T-cell (primary cell): ENCODE measurements around the gene KIF3A. TPM values are rescaled to one million over a fixed set of nuclear protein-coding genes. Genes with fewer than 3 reads are reported as not detected.

Experiments
- ATAC-seq, 4 experiments: fragments of 200-7000 bp in 3 of 4; fragments of 150-1000 bp in 1 of 4; cut with Tn5 transposase; replicated peaks in 1 of 4; 1 replicate in 3 of 4; 2 replicates in 1 of 4; pipeline ENCODE4 v1.10.0; 2021; ENCODE audit warnings: moderate library complexity in 3 of 4, mild to moderate bottlenecking in 2 of 4, moderate number of reproducible peaks in 1 of 4
- CTCF ChIA-PET, 2 donors: fragments of 300-600 bp; sonication (Branson Sonifier 250); formaldehyde crosslinking; loops; one replicate each; lab custom pipeline; 2022; ENCODE audit warnings: antibody characterized with exemption in 2 of 2; lab: Charles Lee
- POLR2A ChIA-PET, 2 donors: fragments of 300-600 bp; sonication (Branson Sonifier 250); formaldehyde crosslinking; loops; one replicate each; lab custom pipeline; 2022; ENCODE audit warnings: antibody characterized with exemption in 2 of 2; lab: Charles Lee
- DNase-seq, 35 experiments: peaks; one replicate each; pipeline versions ENCODE4 v3.0.0 to v3.0.0-alpha.2; 2013 to 2023
- H3K27ac ChIP-seq: one replicate; pipeline ENCODE4 v1.5.1; 2013; ENCODE audit warnings: low read length
- H3K27me3 ChIP-seq, 2 experiments: replicated peaks in 1 of 2; 1 replicate in 1 of 2; 2 replicates in 1 of 2; pipeline versions ENCODE4 v1.6.1 to v1.7.0; 2013; ENCODE audit warnings: low read length in 1 of 2, mixed read lengths in 1 of 2; ENCODE audit not compliant: control insufficient read depth in 2 of 2, insufficient read depth in 2 of 2; ENCODE audit errors: extremely low read depth in 1 of 2
- H3K36me3 ChIP-seq, 2 donors: 1 replicate in 1 of 2; 2 replicates in 1 of 2; pipeline versions ENCODE4 v1.6.1 to v1.7.0; 2013; ENCODE audit warnings: low read length in 1 of 2; ENCODE audit not compliant: control insufficient read depth in 2 of 2, insufficient read depth in 1 of 2; ENCODE audit errors: extremely low read depth in 1 of 2
- H3K4me1 ChIP-seq, 2 experiments: 1 replicate in 1 of 2; 2 replicates in 1 of 2; pipeline versions ENCODE4 v1.6.1 to v1.7.0; 2013; ENCODE audit warnings: low read length in 2 of 2, mixed read lengths in 1 of 2; ENCODE audit not compliant: insufficient read depth in 2 of 2, control insufficient read depth in 1 of 2; ENCODE audit errors: extremely low read depth in 1 of 2
- H3K4me3 ChIP-seq, 2 donors: 1 replicate in 1 of 2; 2 replicates in 1 of 2; pipeline versions ENCODE4 v1.5.1 to v1.7.0; 2013; ENCODE audit warnings: mild to moderate bottlenecking in 2 of 2, low read length in 1 of 2, moderate library complexity in 1 of 2; ENCODE audit not compliant: control insufficient read depth in 1 of 2; ENCODE audit errors: extremely low read depth in 1 of 2
- H3K9me3 ChIP-seq: 2 replicates; pipeline ENCODE4 v1.7.0; 2013
- H3K27ac Mint-ChIP-seq, 2 donors: one replicate each; pipeline ENCODE4 v1.8.0; 2020 to 2021; ENCODE audit warnings: mild to moderate bottlenecking in 2 of 2, mixed read lengths in 2 of 2
- H3K27me3 Mint-ChIP-seq, 2 donors: one replicate each; pipeline ENCODE4 v1.8.0; 2021 to 2022; ENCODE audit warnings: mixed read lengths in 2 of 2
- H3K36me3 Mint-ChIP-seq: one replicate; pipeline ENCODE4 v1.8.0; 2021; ENCODE audit warnings: mixed read lengths
- H3K4me1 Mint-ChIP-seq, 3 donors: one replicate each; pipeline ENCODE4 v1.8.0; 2020 to 2022; ENCODE audit warnings: mixed read lengths in 3 of 3, mild to moderate bottlenecking in 1 of 3
- H3K4me3 Mint-ChIP-seq, 3 donors: one replicate each; pipeline ENCODE4 v1.8.0; 2020 to 2022; ENCODE audit warnings: mild to moderate bottlenecking in 3 of 3, mixed read lengths in 3 of 3, moderate library complexity in 3 of 3
- H3K9me3 Mint-ChIP-seq, 3 donors: one replicate each; pipeline ENCODE4 v1.8.0; 2020 to 2022; ENCODE audit warnings: mixed read lengths in 3 of 3
- WGBS: methylation state at CpG from one replicate; pipeline ENCODE4 v1.1.5; 2013; ENCODE audit warnings: missing lambda C conversion rate; ENCODE audit not compliant: insufficient coverage; 5-methylcytosine and 5-hydroxymethylcytosine counted together
- total RNA-seq, 35 experiments: library from RNA in 6 of 35; stranded (reverse) in 6 of 35; fragments of 120-200 nt in 1 of 35; gene quantifications; one replicate each; pipeline versions ENCODE4 v1.2.1 to v1.2.4 and lab custom pipeline; 2013 to 2026

The KIF3A gene
- total RNA-seq, 5 donors from 2014 or later (not counting 1 experiment from before 2014, with no cell fraction given), result 13.8 to 15.9 (median 15.2) TPM

GRCh38 chr5:132772291-132773070, 35.1 kb upstream of the KIF3A start:
- Mint-ChIP-seq H3K27me3 (no peaks in the 10 kb centered on the region), H3K36me3 (no peaks in the 10 kb centered on the region), H3K9me3 (no peaks in the 10 kb centered on the region), H3K4me3 (no peak overlapping the region), H3K4me1 (peaks cover 0 to 12% (median 6%) of the 10 kb centered on the region in 3 donors), H3K27ac (no peak overlapping the region)
- ChIA-PET CTCF (no interaction called here), POLR2A (no interaction called here)
- Histone ChIP-seq H3K27me3 (peaks cover 0 to 11% of the 10 kb centered on the region in 2 experiments), H3K27ac (no peak overlapping the region), H3K4me3 (no peak overlapping the region), H3K36me3 (no peaks in the 10 kb centered on the region), H3K9me3 (no peaks in the 10 kb centered on the region), H3K4me1 (peaks cover 0 to 10% of the 10 kb centered on the region in 2 experiments)
- no peak for ATAC-seq
- WGBS, result 92% methylated on average over 3 of the region's 8 CpGs
- peak in 1 of 35 experiments; percentile 4 for DNase-seq

- Mint-ChIP-seq H3K4me1 (peaks cover 0 to 12% (median 6%) of the 10 kb centered on the region in 3 donors), H3K9me3 (no peaks in the 10 kb centered on the region), H3K27ac (no peak overlapping the region), H3K36me3 (no peaks in the 10 kb centered on the region), H3K27me3 (no peaks in the 10 kb centered on the region), H3K4me3 (no peak overlapping the region)
- H3K4me3 ChIP-seq, result no peak overlapping the region
- peak in 1 of 35 experiments; percentile 5 for DNase-seq
- H3K27me3 ChIP-seq, result peaks cover 0 to 7% of the 10 kb centered on the region in 2 experiments
- H3K4me1 ChIP-seq, result peaks cover 0 to 6% of the 10 kb centered on the region in 2 experiments
- H3K9me3 ChIP-seq, result no peaks in the 10 kb centered on the region
- no peak overlapping the region for H3K27ac ChIP-seq
- ATAC-seq, result no peak
- POLR2A ChIA-PET, result no interaction called here
- CTCF ChIA-PET, result no interaction called here
- H3K36me3 ChIP-seq, result no peaks in the 10 kb centered on the region
- 90% methylated on average over 4 of the region's 8 CpGs for WGBS
These were observed 34.2 kb upstream of the KIF3A start for GRCh38 chr5:132771503-132771998.

- Mint-ChIP-seq H3K4me1 (peaks cover 0 to 4% (median 3%) of the 10 kb centered on the region in 3 donors), H3K9me3 (no peaks in the 10 kb centered on the region), H3K27ac (no peak overlapping the region), H3K27me3 (no peaks in the 10 kb centered on the region), H3K36me3 (no peaks in the 10 kb centered on the region), H3K4me3 (no peak overlapping the region)
- no peaks in the 10 kb centered on the region for H3K4me1 ChIP-seq
- H3K27ac ChIP-seq, result no peak overlapping the region
- DNase-seq (peak in 1 of 35 experiments; percentile 4), ATAC-seq (no peak)
- no peak overlapping the region for H3K4me3 ChIP-seq
- H3K27me3 ChIP-seq, result no peaks in the 10 kb centered on the region
- 90% methylated on average over 6 of the region's 8 CpGs for WGBS
- POLR2A ChIA-PET, result no interaction called here
- CTCF ChIA-PET, result no interaction called here
- no peaks in the 10 kb centered on the region for H3K9me3 ChIP-seq
- H3K36me3 ChIP-seq, result no peaks in the 10 kb centered on the region
These were observed 33.3 kb upstream of the KIF3A start for GRCh38 chr5:132770476-132771159.

GRCh38 chr5:132768485-132768868, 31.1 kb upstream of the KIF3A start:
- WGBS, result 96% methylated on average over 3 of the region's 3 CpGs
- Histone ChIP-seq H3K4me3 (no peak overlapping the region), H3K4me1 (no peaks in the 10 kb centered on the region), H3K27me3 (no peaks in the 10 kb centered on the region), H3K9me3 (no peaks in the 10 kb centered on the region), H3K36me3 (no peaks in the 10 kb centered on the region), H3K27ac (no peak overlapping the region)
- no peaks in the 10 kb centered on the region for H3K9me3 Mint-ChIP-seq
- H3K4me3 Mint-ChIP-seq, result no peak overlapping the region
- H3K36me3 Mint-ChIP-seq, result no peaks in the 10 kb centered on the region
- H3K27me3 Mint-ChIP-seq, result no peaks in the 10 kb centered on the region
- ChIA-PET POLR2A (no interaction called here), CTCF (no interaction called here)
- ATAC-seq (no peak), DNase-seq (no peak)
- H3K4me1 Mint-ChIP-seq, result no peaks in the 10 kb centered on the region
- H3K27ac Mint-ChIP-seq, result no peak overlapping the region

GRCh38 chr5:132767150-132767549, 29.8 kb upstream of the KIF3A start:
- 76% methylated on average over 2 of the region's 2 CpGs for WGBS
- H3K27ac Mint-ChIP-seq, result no peak overlapping the region
- CTCF ChIA-PET, result interaction anchor here in 1 of 2 donors (0.6 kb wide), 1 partner anchor 318 kb away, joined by 3 read pairs; no protein-coding TSS in a partner anchor

GRCh38 chr5:132766806-132767055, 29.4 kb upstream of the KIF3A start:
- 86% methylated on average over 1 of the region's 1 CpG for WGBS
- Mint-ChIP-seq H3K27ac (no peak overlapping the region), H3K27me3 (no peaks in the 10 kb centered on the region), H3K9me3 (no peaks in the 10 kb centered on the region), H3K4me1 (no peaks in the 10 kb centered on the region), H3K4me3 (no peak overlapping the region), H3K36me3 (peaks cover 4% of the 10 kb centered on the region)
- H3K36me3 ChIP-seq, result no peaks in the 10 kb centered on the region
- ChIA-PET CTCF (interaction anchor here in 1 of 2 donors (0.6 kb wide), 1 partner anchor 317 kb away, joined by 3 read pairs; no protein-coding TSS in a partner anchor), POLR2A (no interaction called here)
- no peak overlapping the region for H3K27ac ChIP-seq
- H3K9me3 ChIP-seq, result no peaks in the 10 kb centered on the region
- H3K27me3 ChIP-seq, result no peaks in the 10 kb centered on the region
- no peaks in the 10 kb centered on the region for H3K4me1 ChIP-seq
- DNase-seq, result no peak
- ATAC-seq, result no peak
- H3K4me3 ChIP-seq, result no peak overlapping the region

More at GRCh38 chr5:132767150-132767549, 29.8 kb upstream of the KIF3A start:
- Mint-ChIP-seq H3K4me1 (no peaks in the 10 kb centered on the region), H3K36me3 (peaks cover 4% of the 10 kb centered on the region), H3K4me3 (no peak overlapping the region), H3K27me3 (no peaks in the 10 kb centered on the region), H3K9me3 (no peaks in the 10 kb centered on the region)
- no peaks in the 10 kb centered on the region for H3K27me3 ChIP-seq
- POLR2A ChIA-PET, result interaction anchor here in 1 of 2 donors (0.6 kb wide), 1 partner anchor 633 kb away, joined by 4 read pairs; no protein-coding TSS in a partner anchor
- no peaks in the 10 kb centered on the region for H3K36me3 ChIP-seq
- no peaks in the 10 kb centered on the region for H3K4me1 ChIP-seq
- DNase-seq (no peak), ATAC-seq (no peak)
- no peak overlapping the region for H3K4me3 ChIP-seq
- H3K9me3 ChIP-seq, result no peaks in the 10 kb centered on the region
- no peak overlapping the region for H3K27ac ChIP-seq
